Panc1 (cell line): Measurements from ENCODE around the gene ANO1.
A peak's percentile ranks its signal among the peaks of the same experiment; 100 is the strongest.

ENCODE experiments used
- POLR2AphosphoS5 ChIP-seq: IDR thresholded peaks from 2 replicates; pipeline ENCODE4 v1.6.1; 2012; ENCODE audit warnings: mild to moderate bottlenecking, low read depth, low read length, moderate library complexity
- SIN3A ChIP-seq: IDR thresholded peaks from 2 replicates; pipeline ENCODE4 v1.6.1; 2012; ENCODE audit warnings: low read depth, mild to moderate bottlenecking, low read length, moderate library complexity, borderline replicate concordance; ENCODE audit not compliant: insufficient read depth
- TF ChIP-seq, protein P1 (sequence below): fragments of 450-650 bp; IDR thresholded peaks from 2 replicates; pipeline ENCODE4 v1.5.1; 2017; ENCODE audit warnings: mild to moderate bottlenecking
- TF ChIP-seq, protein P2 (sequence below), 2 experiments: IDR thresholded peaks; 2 replicates each; pipeline ENCODE4 v1.6.1; 2011 to 2012; ENCODE audit warnings: low read depth in 2 of 2, control low read depth in 1 of 2, low read length in 1 of 2, mild to moderate bottlenecking in 1 of 2, moderate library complexity in 1 of 2; ENCODE audit not compliant: insufficient read depth in 1 of 2

DNA sequence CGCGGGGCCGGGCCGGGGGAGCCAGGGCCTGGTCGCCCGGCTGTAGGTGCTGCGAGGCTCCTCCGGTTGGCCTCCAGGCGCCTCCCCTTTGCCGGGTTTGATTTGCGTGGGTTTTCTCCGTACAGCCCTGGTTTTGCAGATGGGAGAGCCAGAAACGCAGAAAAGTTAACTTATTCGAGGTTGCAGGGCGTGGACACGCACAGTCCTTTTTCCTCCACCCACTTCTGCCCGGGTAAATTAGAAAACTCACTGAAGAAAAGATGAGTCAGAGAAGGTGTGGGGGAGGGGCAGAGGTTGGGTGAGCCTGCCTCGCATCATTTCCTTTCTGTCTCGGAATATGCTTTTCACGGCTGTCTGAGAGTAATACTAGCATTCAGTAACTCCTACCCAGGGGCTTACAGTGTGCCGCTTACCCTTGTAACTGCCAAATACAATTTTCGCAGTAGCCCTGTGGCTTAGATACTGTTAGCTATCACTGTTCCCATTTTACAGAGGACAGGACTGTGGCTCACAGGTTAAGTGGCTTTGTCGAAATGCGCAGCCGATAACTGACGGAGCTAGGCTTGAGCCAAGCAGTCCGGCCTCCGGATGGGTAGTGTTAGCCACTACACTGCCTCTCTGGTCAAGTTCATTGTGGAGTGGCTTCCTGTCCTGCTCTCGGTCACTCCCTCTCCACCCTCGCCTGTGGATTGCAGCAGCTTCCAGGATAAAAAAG lies 125.8 kb downstream of the ANO1 start:
- TF ChIP-seq, protein P1, sequence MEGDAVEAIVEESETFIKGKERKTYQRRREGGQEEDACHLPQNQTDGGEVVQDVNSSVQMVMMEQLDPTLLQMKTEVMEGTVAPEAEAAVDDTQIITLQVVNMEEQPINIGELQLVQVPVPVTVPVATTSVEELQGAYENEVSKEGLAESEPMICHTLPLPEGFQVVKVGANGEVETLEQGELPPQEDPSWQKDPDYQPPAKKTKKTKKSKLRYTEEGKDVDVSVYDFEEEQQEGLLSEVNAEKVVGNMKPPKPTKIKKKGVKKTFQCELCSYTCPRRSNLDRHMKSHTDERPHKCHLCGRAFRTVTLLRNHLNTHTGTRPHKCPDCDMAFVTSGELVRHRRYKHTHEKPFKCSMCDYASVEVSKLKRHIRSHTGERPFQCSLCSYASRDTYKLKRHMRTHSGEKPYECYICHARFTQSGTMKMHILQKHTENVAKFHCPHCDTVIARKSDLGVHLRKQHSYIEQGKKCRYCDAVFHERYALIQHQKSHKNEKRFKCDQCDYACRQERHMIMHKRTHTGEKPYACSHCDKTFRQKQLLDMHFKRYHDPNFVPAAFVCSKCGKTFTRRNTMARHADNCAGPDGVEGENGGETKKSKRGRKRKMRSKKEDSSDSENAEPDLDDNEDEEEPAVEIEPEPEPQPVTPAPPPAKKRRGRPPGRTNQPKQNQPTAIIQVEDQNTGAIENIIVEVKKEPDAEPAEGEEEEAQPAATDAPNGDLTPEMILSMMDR, result no peak
- TF ChIP-seq POLR2AphosphoS5 (0 out of 2 replicates have a peak, but pooled peaks have one; percentile 10), SIN3A (0 out of 2 replicates have a peak, but pooled peaks have one; percentile 55)
- TF ChIP-seq, protein P2, sequence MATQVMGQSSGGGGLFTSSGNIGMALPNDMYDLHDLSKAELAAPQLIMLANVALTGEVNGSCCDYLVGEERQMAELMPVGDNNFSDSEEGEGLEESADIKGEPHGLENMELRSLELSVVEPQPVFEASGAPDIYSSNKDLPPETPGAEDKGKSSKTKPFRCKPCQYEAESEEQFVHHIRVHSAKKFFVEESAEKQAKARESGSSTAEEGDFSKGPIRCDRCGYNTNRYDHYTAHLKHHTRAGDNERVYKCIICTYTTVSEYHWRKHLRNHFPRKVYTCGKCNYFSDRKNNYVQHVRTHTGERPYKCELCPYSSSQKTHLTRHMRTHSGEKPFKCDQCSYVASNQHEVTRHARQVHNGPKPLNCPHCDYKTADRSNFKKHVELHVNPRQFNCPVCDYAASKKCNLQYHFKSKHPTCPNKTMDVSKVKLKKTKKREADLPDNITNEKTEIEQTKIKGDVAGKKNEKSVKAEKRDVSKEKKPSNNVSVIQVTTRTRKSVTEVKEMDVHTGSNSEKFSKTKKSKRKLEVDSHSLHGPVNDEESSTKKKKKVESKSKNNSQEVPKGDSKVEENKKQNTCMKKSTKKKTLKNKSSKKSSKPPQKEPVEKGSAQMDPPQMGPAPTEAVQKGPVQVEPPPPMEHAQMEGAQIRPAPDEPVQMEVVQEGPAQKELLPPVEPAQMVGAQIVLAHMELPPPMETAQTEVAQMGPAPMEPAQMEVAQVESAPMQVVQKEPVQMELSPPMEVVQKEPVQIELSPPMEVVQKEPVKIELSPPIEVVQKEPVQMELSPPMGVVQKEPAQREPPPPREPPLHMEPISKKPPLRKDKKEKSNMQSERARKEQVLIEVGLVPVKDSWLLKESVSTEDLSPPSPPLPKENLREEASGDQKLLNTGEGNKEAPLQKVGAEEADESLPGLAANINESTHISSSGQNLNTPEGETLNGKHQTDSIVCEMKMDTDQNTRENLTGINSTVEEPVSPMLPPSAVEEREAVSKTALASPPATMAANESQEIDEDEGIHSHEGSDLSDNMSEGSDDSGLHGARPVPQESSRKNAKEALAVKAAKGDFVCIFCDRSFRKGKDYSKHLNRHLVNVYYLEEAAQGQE (IDR thresholded peaks at IDR 0.05; ENCODE audit: insufficient read depth in 1 of 2, low read depth in 2 of 2, low read length in 1 of 2), result no peak
